Measurements from ENCODE around the gene MZT2B. TPM values are rescaled to one million over a fixed set of nuclear protein-coding genes. Genes with fewer than 3 reads are reported as not detected.
"Not testable (repeated sequence)": the region's sequence is repeated elsewhere in the genome, so short reads cannot be mapped to it uniquely, and the experiment has no call there.

MZT2B gene
- total RNA-seq, 2 experiments from 2014 or later = 229 to 254 TPM

GRCh38 chr2:130198343-130198742 is 16.3 kb downstream of the MZT2B start, which contains the start of gene TUBA3E:
TUBA3E (minus strand) TSS chr2:130198439; CDS start chr2:130198360, 79 bp downstream.
- Mint-ChIP-seq H3K27ac (no peak within 1 kb of the TSS), H3K9me3 (no peaks in the 10 kb centered on the region), H3K36me3 (ENCODE audit: low read depth) (no peaks in the 10 kb centered on the region), H3K4me3 (no peak within 1 kb of the TSS), H3K27me3 (no peaks in the 10 kb centered on the region), H3K4me1 (ENCODE audit: low read depth) (no peaks in the 10 kb centered on the region)
- ChIA-PET CTCF (no interaction called here), POLR2A (no interaction called here)
- Histone ChIP-seq H3K27ac (ENCODE audit: low read depth in 1 of 2, low read length in 2 of 2) (no peak within 1 kb of the TSS), H3K4me1 (ENCODE audit: insufficient read depth, low read length) (no peaks in the 10 kb centered on the region), H3K9me3 (ENCODE audit: control insufficient read depth in 1 of 2, insufficient read depth in 1 of 2, low read length in 2 of 2) (no peaks in the 10 kb centered on the region), H3K4me3 (ENCODE audit: low read length) (no peak within 1 kb of the TSS), H3K27me3 (ENCODE audit: control insufficient read depth in 1 of 2, insufficient read depth in 2 of 2, low read length in 2 of 2) (no peaks in the 10 kb centered on the region), H3K36me3 (ENCODE audit: insufficient read depth, low read length) (no peaks in the 10 kb centered on the region)
- no peak for DNase-seq
- TF ChIP-seq CTCF (IDR thresholded peaks at IDR 0.05) = no peak
- intact Hi-C loops (cut with DNase I, micrococcal nuclease) = no loop called here
- ATAC-seq (ENCODE audit: poor library complexity) = no peak

- H3K4me3 ChIP-seq (ENCODE audit: low read length); CTCF ChIA-PET; H3K27ac Mint-ChIP-seq: not testable (repeated sequence)
Measured at GRCh38 chr2:130202518-130202917, 20.5 kb downstream of the MZT2B start.

GRCh38 chr2:130203150-130203549 is 21.1 kb downstream of the MZT2B start:
- H3K9me3 ChIP-seq (ENCODE audit: control insufficient read depth in 1 of 2, insufficient read depth in 1 of 2, low read length in 2 of 2); POLR2A ChIA-PET; H3K4me3 Mint-ChIP-seq; H3K27ac Mint-ChIP-seq; intact Hi-C loops (cut with DNase I, micrococcal nuclease); DNase-seq; CTCF ChIA-PET; H3K27ac ChIP-seq (ENCODE audit: low read depth in 1 of 2, low read length in 2 of 2); H3K27me3 Mint-ChIP-seq; ATAC-seq (ENCODE audit: poor library complexity); H3K27me3 ChIP-seq (ENCODE audit: control insufficient read depth in 1 of 2, insufficient read depth in 2 of 2, low read length in 2 of 2); H3K36me3 ChIP-seq (ENCODE audit: insufficient read depth, low read length); H3K4me1 Mint-ChIP-seq (ENCODE audit: low read depth); H3K4me3 ChIP-seq (ENCODE audit: low read length); H3K4me1 ChIP-seq (ENCODE audit: insufficient read depth, low read length); H3K9me3 Mint-ChIP-seq; H3K36me3 Mint-ChIP-seq (ENCODE audit: low read depth): not testable (repeated sequence)

More at GRCh38 chr2:130202518-130202917, 20.5 kb downstream of the MZT2B start:
- POLR2A ChIA-PET; H3K9me3 ChIP-seq (ENCODE audit: control insufficient read depth in 1 of 2, insufficient read depth in 1 of 2, low read length in 2 of 2); DNase-seq; H3K9me3 Mint-ChIP-seq; H3K4me1 Mint-ChIP-seq (ENCODE audit: low read depth); H3K27me3 ChIP-seq (ENCODE audit: control insufficient read depth in 1 of 2, insufficient read depth in 2 of 2, low read length in 2 of 2); H3K27ac ChIP-seq (ENCODE audit: low read depth in 1 of 2, low read length in 2 of 2); H3K36me3 ChIP-seq (ENCODE audit: insufficient read depth, low read length); H3K27me3 Mint-ChIP-seq; H3K4me1 ChIP-seq (ENCODE audit: insufficient read depth, low read length); H3K36me3 Mint-ChIP-seq (ENCODE audit: low read depth); H3K4me3 Mint-ChIP-seq; intact Hi-C loops (cut with DNase I, micrococcal nuclease); ATAC-seq (ENCODE audit: poor library complexity): not testable (repeated sequence)

GRCh38 chr2:130207051-130207450 is 25.0 kb downstream of the MZT2B start:
- not testable (repeated sequence) for ATAC-seq (ENCODE audit: poor library complexity)

GRCh38 chr2:130219147-130219546 is 37.1 kb downstream of the MZT2B start:
- intact Hi-C loops (cut with DNase I, micrococcal nuclease) = not testable (repeated sequence)
- peaks cover 45% of the 10 kb centered on the region for H3K27me3 Mint-ChIP-seq

More at GRCh38 chr2:130207051-130207450, 25.0 kb downstream of the MZT2B start:
- POLR2A ChIA-PET; H3K27me3 ChIP-seq (ENCODE audit: control insufficient read depth in 1 of 2, insufficient read depth in 2 of 2, low read length in 2 of 2); H3K4me1 Mint-ChIP-seq (ENCODE audit: low read depth); H3K4me3 Mint-ChIP-seq; H3K9me3 Mint-ChIP-seq; H3K9me3 ChIP-seq (ENCODE audit: control insufficient read depth in 1 of 2, insufficient read depth in 1 of 2, low read length in 2 of 2); H3K36me3 Mint-ChIP-seq (ENCODE audit: low read depth); intact Hi-C loops (cut with DNase I, micrococcal nuclease); H3K27ac ChIP-seq (ENCODE audit: low read depth in 1 of 2, low read length in 2 of 2); H3K4me3 ChIP-seq (ENCODE audit: low read length); H3K4me1 ChIP-seq (ENCODE audit: insufficient read depth, low read length); H3K27ac Mint-ChIP-seq; CTCF ChIA-PET; DNase-seq; H3K36me3 ChIP-seq (ENCODE audit: insufficient read depth, low read length): not testable (repeated sequence)
- peaks cover 18% of the 10 kb centered on the region for H3K27me3 Mint-ChIP-seq

GRCh38 chr2:130220505-130220904 is 38.4 kb downstream of the MZT2B start:
- intact Hi-C loops (cut with DNase I, micrococcal nuclease); H3K27ac Mint-ChIP-seq; H3K9me3 Mint-ChIP-seq; H3K4me3 ChIP-seq (ENCODE audit: low read length); H3K4me1 ChIP-seq (ENCODE audit: insufficient read depth, low read length); H3K9me3 ChIP-seq (ENCODE audit: control insufficient read depth in 1 of 2, insufficient read depth in 1 of 2, low read length in 2 of 2); DNase-seq; H3K27ac ChIP-seq (ENCODE audit: low read depth in 1 of 2, low read length in 2 of 2); H3K36me3 ChIP-seq (ENCODE audit: insufficient read depth, low read length); POLR2A ChIA-PET; H3K4me3 Mint-ChIP-seq; CTCF ChIA-PET; H3K27me3 ChIP-seq (ENCODE audit: control insufficient read depth in 1 of 2, insufficient read depth in 2 of 2, low read length in 2 of 2); ATAC-seq (ENCODE audit: poor library complexity); H3K4me1 Mint-ChIP-seq (ENCODE audit: low read depth); H3K36me3 Mint-ChIP-seq (ENCODE audit: low read depth): not testable (repeated sequence)
- peaks cover 36% of the 10 kb centered on the region for H3K27me3 Mint-ChIP-seq

More at GRCh38 chr2:130219147-130219546, 37.1 kb downstream of the MZT2B start:
- H3K9me3 Mint-ChIP-seq; DNase-seq; H3K27ac ChIP-seq (ENCODE audit: low read depth in 1 of 2, low read length in 2 of 2); ATAC-seq (ENCODE audit: poor library complexity); H3K9me3 ChIP-seq (ENCODE audit: control insufficient read depth in 1 of 2, insufficient read depth in 1 of 2, low read length in 2 of 2); H3K27ac Mint-ChIP-seq; H3K4me1 ChIP-seq (ENCODE audit: insufficient read depth, low read length); H3K4me3 Mint-ChIP-seq; H3K4me3 ChIP-seq (ENCODE audit: low read length); POLR2A ChIA-PET; H3K4me1 Mint-ChIP-seq (ENCODE audit: low read depth); H3K36me3 ChIP-seq (ENCODE audit: insufficient read depth, low read length); H3K36me3 Mint-ChIP-seq (ENCODE audit: low read depth); H3K27me3 ChIP-seq (ENCODE audit: control insufficient read depth in 1 of 2, insufficient read depth in 2 of 2, low read length in 2 of 2); CTCF ChIA-PET: not testable (repeated sequence)

- H3K36me3 Mint-ChIP-seq (ENCODE audit: low read depth); H3K4me1 ChIP-seq (ENCODE audit: insufficient read depth, low read length); H3K27me3 ChIP-seq (ENCODE audit: control insufficient read depth in 1 of 2, insufficient read depth in 2 of 2, low read length in 2 of 2); H3K27ac Mint-ChIP-seq; intact Hi-C loops (cut with DNase I, micrococcal nuclease); H3K27ac ChIP-seq (ENCODE audit: low read depth in 1 of 2, low read length in 2 of 2); CTCF ChIA-PET; H3K9me3 Mint-ChIP-seq; DNase-seq; ATAC-seq (ENCODE audit: poor library complexity); H3K4me3 Mint-ChIP-seq; H3K4me1 Mint-ChIP-seq (ENCODE audit: low read depth); H3K9me3 ChIP-seq (ENCODE audit: control insufficient read depth in 1 of 2, insufficient read depth in 1 of 2, low read length in 2 of 2); H3K36me3 ChIP-seq (ENCODE audit: insufficient read depth, low read length); H3K4me3 ChIP-seq (ENCODE audit: low read length); POLR2A ChIA-PET: not testable (repeated sequence)
- peaks cover 26% of the 10 kb centered on the region for H3K27me3 Mint-ChIP-seq
Measured at GRCh38 chr2:130222523-130222922, 40.5 kb downstream of the MZT2B start.

Data from CD4-positive, alpha-beta T cell (primary cell).